Measurements from ENCODE around the gene AKAP13. TPM values are rescaled to one million over a fixed set of nuclear protein-coding genes. Genes with fewer than 3 reads are reported as not detected.

AKAP13 gene
- total RNA-seq, 1 experiment from 2014 or later: 49.6 TPM

- Histone ChIP-seq H3K4me3 (ENCODE audit: low read depth, low read length) (no peak overlapping the region), H3K4me1 (no peaks in the 10 kb centered on the region), H3K9me3 (no peaks in the 10 kb centered on the region), H3K36me3 (ENCODE audit: control insufficient read depth, insufficient read depth, low read length) (no peaks in the 10 kb centered on the region; the same call in 1 of the 2 replicates), H3K27me3 (replicated peaks; ENCODE audit: control insufficient read depth, insufficient read depth, low read length) (no peaks in the 10 kb centered on the region)
- ChIA-PET CTCF (interaction anchor here (0.6 kb wide), 1 partner anchor 204 kb away, joined by 3 read pairs; no protein-coding TSS in a partner anchor), POLR2A (no interaction called here)
- BruUV-seq (replicated peaks): no TSS peak
- Mint-ChIP-seq H3K36me3 (ENCODE audit: insufficient read depth, unreplicated experiment) (peaks cover 24% of the 10 kb centered on the region), H3K4me1 (ENCODE audit: low read depth, unreplicated experiment) (no peaks in the 10 kb centered on the region), H3K27ac (ENCODE audit: unreplicated experiment) (no peak overlapping the region), H3K4me3 (ENCODE audit: unreplicated experiment) (no peak overlapping the region), H3K27me3 (ENCODE audit: insufficient read depth, unreplicated experiment) (no peaks in the 10 kb centered on the region), H3K9me3 (ENCODE audit: unreplicated experiment) (no peaks in the 10 kb centered on the region)
- intact Hi-C loops (cut with micrococcal nuclease; ENCODE audit: unreplicated experiment): no loop called here
- no peak for DNase-seq
- TF ChIP-seq, protein P1, sequence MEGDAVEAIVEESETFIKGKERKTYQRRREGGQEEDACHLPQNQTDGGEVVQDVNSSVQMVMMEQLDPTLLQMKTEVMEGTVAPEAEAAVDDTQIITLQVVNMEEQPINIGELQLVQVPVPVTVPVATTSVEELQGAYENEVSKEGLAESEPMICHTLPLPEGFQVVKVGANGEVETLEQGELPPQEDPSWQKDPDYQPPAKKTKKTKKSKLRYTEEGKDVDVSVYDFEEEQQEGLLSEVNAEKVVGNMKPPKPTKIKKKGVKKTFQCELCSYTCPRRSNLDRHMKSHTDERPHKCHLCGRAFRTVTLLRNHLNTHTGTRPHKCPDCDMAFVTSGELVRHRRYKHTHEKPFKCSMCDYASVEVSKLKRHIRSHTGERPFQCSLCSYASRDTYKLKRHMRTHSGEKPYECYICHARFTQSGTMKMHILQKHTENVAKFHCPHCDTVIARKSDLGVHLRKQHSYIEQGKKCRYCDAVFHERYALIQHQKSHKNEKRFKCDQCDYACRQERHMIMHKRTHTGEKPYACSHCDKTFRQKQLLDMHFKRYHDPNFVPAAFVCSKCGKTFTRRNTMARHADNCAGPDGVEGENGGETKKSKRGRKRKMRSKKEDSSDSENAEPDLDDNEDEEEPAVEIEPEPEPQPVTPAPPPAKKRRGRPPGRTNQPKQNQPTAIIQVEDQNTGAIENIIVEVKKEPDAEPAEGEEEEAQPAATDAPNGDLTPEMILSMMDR (IDR thresholded peaks at IDR 0.05; ENCODE audit: insufficient read depth in 1 of 2, low read depth in 1 of 2, low read length in 1 of 2, severe bottlenecking in 1 of 2, unreplicated experiment in 1 of 2): no peak
Measured at GRCh38 chr15:85690561-85691231, 310.3 kb downstream of the AKAP13 start.

GRCh38 chr15:85691350-85692240 is 311.2 kb downstream of the AKAP13 start:
- CTCF ChIA-PET: no interaction called here
- Mint-ChIP-seq H3K9me3 (ENCODE audit: unreplicated experiment) (no peaks in the 10 kb centered on the region), H3K36me3 (ENCODE audit: insufficient read depth, unreplicated experiment) (peaks cover 18% of the 10 kb centered on the region), H3K27me3 (ENCODE audit: insufficient read depth, unreplicated experiment) (no peaks in the 10 kb centered on the region), H3K4me3 (ENCODE audit: unreplicated experiment) (no peak overlapping the region), H3K27ac (ENCODE audit: unreplicated experiment) (no peak overlapping the region), H3K4me1 (ENCODE audit: low read depth, unreplicated experiment) (no peaks in the 10 kb centered on the region)
- no peaks in the 10 kb centered on the region for H3K9me3 ChIP-seq
- H3K4me3 ChIP-seq (ENCODE audit: low read depth, low read length): no peak overlapping the region
- H3K36me3 ChIP-seq (ENCODE audit: control insufficient read depth, insufficient read depth, low read length): no peaks in the 10 kb centered on the region; the same call in 1 of the 2 replicates
- no peaks in the 10 kb centered on the region for H3K4me1 ChIP-seq
- POLR2A ChIA-PET: no interaction called here
- no peak for DNase-seq
- intact Hi-C loops (cut with micrococcal nuclease; ENCODE audit: unreplicated experiment): no loop called here
- no peaks in the 10 kb centered on the region for H3K27me3 ChIP-seq (replicated peaks; ENCODE audit: control insufficient read depth, insufficient read depth, low read length)
- TF ChIP-seq, protein P1 (IDR thresholded peaks at IDR 0.05; ENCODE audit: insufficient read depth in 1 of 2, low read depth in 1 of 2, low read length in 1 of 2, severe bottlenecking in 1 of 2, unreplicated experiment in 1 of 2): no peak
- BruUV-seq (replicated peaks): no TSS peak

DNA sequence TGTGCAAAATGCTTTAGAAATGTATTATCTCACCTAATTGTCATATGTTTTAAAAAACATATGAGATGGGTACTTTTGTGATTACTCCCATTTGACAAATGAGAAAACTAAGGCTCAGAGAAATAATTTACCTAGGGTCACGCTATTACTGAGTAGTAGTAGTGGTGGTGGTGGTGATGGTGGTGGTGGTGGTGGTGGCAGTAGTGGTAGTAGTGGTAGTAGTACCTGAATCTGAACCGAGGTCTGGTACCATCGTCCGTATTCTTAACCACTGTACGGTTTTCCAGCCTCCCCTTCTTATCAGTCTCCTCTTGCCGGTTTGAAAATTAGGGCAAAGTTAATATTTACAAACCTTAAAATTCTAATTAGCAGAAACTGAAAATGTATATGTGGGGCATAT is 311.9 kb downstream of the AKAP13 start:
- intact Hi-C loops (cut with micrococcal nuclease; ENCODE audit: unreplicated experiment): no loop called here
- Mint-ChIP-seq H3K27ac (ENCODE audit: unreplicated experiment) (no peak overlapping the region), H3K4me1 (ENCODE audit: low read depth, unreplicated experiment) (no peaks in the 10 kb centered on the region), H3K27me3 (ENCODE audit: insufficient read depth, unreplicated experiment) (no peaks in the 10 kb centered on the region), H3K4me3 (ENCODE audit: unreplicated experiment) (no peak overlapping the region), H3K36me3 (ENCODE audit: insufficient read depth, unreplicated experiment) (peaks cover 24% of the 10 kb centered on the region), H3K9me3 (ENCODE audit: unreplicated experiment) (no peaks in the 10 kb centered on the region)
- ChIA-PET POLR2A (no interaction called here), CTCF (no interaction called here)
- Histone ChIP-seq H3K27me3 (replicated peaks; ENCODE audit: control insufficient read depth, insufficient read depth, low read length) (no peaks in the 10 kb centered on the region), H3K9me3 (no peaks in the 10 kb centered on the region), H3K4me1 (no peaks in the 10 kb centered on the region), H3K4me3 (ENCODE audit: low read depth, low read length) (no peak overlapping the region), H3K36me3 (ENCODE audit: control insufficient read depth, insufficient read depth, low read length) (no peaks in the 10 kb centered on the region; the same call in 1 of the 2 replicates)
- TF ChIP-seq, protein P1 (IDR thresholded peaks at IDR 0.05; ENCODE audit: insufficient read depth in 1 of 2, low read depth in 1 of 2, low read length in 1 of 2, severe bottlenecking in 1 of 2, unreplicated experiment in 1 of 2): no peak
- no peak for DNase-seq
- no TSS peak for BruUV-seq (replicated peaks)
